Stimulated activated CD8-positive, alpha-beta memory T cell treated with anti-CD3 and anti-CD28 coated beads, Interleukin-4, amount 100 ng/mL, for 48 hours (primary cell): ENCODE results near the gene CACNA2D2.

Experiments used
- DNase-seq: peaks from one replicate; pipeline ENCODE4 v3.0.0-alpha.2; 2020

Gene CACNA2D2

GRCh38 chr3:50419595-50420370 is 83.7 kb downstream of the CACNA2D2 start:
- no peak for DNase-seq

GRCh38 chr3:50418850-50419249 is 84.6 kb downstream of the CACNA2D2 start:
- no peak for DNase-seq

GRCh38 chr3:50417637-50418033 is 85.8 kb downstream of the CACNA2D2 start:
- DNase-seq, result no peak

- no peak for DNase-seq
These were observed 86.4 kb downstream of the CACNA2D2 start for GRCh38 chr3:50416736-50417636.

GRCh38 chr3:50415816-50416215 is 87.6 kb downstream of the CACNA2D2 start:
- DNase-seq, result no peak

- no peak for DNase-seq
These were observed 88.4 kb downstream of the CACNA2D2 start for GRCh38 chr3:50415061-50415460.

- DNase-seq, result no peak
These were observed 88.8 kb downstream of the CACNA2D2 start for GRCh38 chr3:50414616-50415015.

- no peak for DNase-seq
These were observed 91.1 kb downstream of the CACNA2D2 start for GRCh38 chr3:50412231-50412754.

- no peak for DNase-seq
These were observed 92.2 kb downstream of the CACNA2D2 start for GRCh38 chr3:50411229-50411628.

- DNase-seq, result no peak
These were observed 92.8 kb downstream of the CACNA2D2 start for GRCh38 chr3:50410608-50411139.

- no peak for DNase-seq
These were observed 93.2 kb downstream of the CACNA2D2 start for GRCh38 chr3:50410185-50410584.

- DNase-seq, result no peak
These were observed 94.9 kb downstream of the CACNA2D2 start for GRCh38 chr3:50408443-50408944.

GRCh38 chr3:50406487-50406886 is 96.9 kb downstream of the CACNA2D2 start:
- no peak for DNase-seq

GRCh38 chr3:50405249-50405648 is 98.2 kb downstream of the CACNA2D2 start:
- peak; percentile 52 for DNase-seq

GRCh38 chr3:50401978-50402595 is 101.3 kb downstream of the CACNA2D2 start:
- no peak for DNase-seq

- no peak for DNase-seq
These were observed 106.9 kb downstream of the CACNA2D2 start for GRCh38 chr3:50396502-50396901.

- no peak for DNase-seq
These were observed 108.2 kb downstream of the CACNA2D2 start for GRCh38 chr3:50395070-50395860.

GRCh38 chr3:50393061-50393460 is 110.4 kb downstream of the CACNA2D2 start:
- DNase-seq, result no peak

- no peak for DNase-seq
These were observed 111.2 kb downstream of the CACNA2D2 start for GRCh38 chr3:50392101-50392715.

GRCh38 chr3:50390508-50391224 is 112.8 kb downstream of the CACNA2D2 start:
- DNase-seq, result no peak

- DNase-seq, result no peak
These were observed 114.0 kb downstream of the CACNA2D2 start for GRCh38 chr3:50389414-50389767.
